NCI-H2171 (cell line): ENCODE data around the gene POLR3A.
"Not testable (repeated sequence)": the region's sequence is repeated elsewhere in the genome, so short reads cannot be mapped to it uniquely, and the experiment has no call there.

Source experiments
- DNase-seq: peaks from one replicate; lab custom pipeline; 2025; lab: John Stamatoyannopoulos, UW

The POLR3A gene

GRCh38 chr10:78029269-78030226 is at the start of gene POLR3A:
TSS of gene POLR3A (minus strand) at chr10:78029515. CDS start at chr10:78029407, 108 bp downstream.
- peak; percentile 87 for DNase-seq

DNA sequence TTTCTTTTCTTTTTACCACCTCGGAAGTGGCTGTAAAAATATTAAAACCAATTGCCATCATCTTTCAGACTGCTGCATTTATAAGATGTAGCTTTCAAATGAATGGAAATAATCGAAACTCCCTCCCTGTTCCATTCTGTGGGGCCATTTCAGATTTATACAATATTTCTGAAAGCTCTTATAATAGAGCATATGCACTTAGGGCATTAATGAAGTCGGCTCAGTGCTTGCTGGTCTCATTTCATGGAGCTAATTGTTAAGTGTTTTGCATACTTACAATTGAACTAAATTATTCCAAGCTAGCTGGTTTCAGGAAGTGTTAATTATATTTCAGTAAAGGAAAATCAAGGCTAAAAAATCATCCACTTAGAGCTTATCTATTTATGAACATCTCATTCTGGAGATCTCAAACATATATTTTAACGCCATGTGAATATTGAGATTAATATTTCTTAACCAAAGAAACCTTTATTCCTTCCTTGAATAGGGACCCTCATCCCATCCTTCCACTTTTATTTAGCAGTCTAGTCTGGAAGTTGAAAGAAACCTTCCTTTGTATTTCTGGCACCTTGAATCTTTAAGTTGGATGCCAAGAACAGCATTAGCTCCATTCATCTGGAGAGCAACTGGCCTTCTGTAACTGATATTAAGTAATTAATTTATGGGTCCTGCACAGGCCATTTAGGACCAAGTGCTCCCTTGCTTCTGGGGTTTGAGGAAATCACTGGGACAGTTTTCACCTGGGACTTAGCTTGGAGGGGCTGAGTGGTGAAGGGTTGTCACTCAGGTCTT is 49.4 kb upstream of the POLR3A start:
- no peak for DNase-seq

GRCh38 chr10:78075806-78076205 is 46.5 kb upstream of the POLR3A start:
- DNase-seq = not testable (repeated sequence)

GRCh38 chr10:78072504-78072903 is 43.2 kb upstream of the POLR3A start:
- DNase-seq = no peak

- DNase-seq = no peak
Observed at GRCh38 chr10:78071857-78072179, 42.5 kb upstream of the POLR3A start.

DNA sequence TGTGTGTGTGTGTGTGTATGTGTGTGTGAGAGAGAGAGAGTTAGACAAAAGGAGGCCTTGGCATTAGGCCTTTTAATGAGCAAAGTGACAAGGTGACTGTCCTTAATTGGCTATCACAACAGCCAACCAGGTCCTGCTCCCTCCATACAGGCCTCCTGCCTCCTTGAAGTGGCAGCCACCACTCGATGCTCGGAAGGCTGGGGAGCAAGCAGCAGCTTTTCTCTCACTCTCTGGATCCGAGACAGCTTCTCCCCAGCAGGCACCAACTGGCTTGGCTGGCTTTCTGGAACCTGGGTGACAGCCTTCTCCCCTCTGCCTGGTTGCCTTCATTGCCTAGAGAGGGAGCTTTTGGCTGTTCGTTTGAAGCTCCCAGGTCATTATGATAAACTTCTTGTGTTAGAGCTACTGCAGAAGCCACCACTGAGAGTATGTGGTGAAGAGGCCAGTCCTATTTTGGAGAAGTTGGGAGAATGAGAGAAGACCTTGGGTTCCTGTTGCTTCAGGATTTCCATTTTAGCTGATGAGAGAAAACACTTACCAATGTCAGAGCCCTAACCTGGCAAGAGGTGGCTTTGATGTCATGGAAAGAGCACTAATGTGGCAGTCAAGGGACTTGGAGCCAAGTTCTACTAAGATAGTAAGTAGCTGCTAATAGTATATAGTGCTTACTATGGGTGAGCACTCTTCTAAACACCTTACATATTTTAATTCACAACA is 42.0 kb upstream of the POLR3A start:
- no peak for DNase-seq

- DNase-seq = no peak
Observed at GRCh38 chr10:78070726-78071125, 41.4 kb upstream of the POLR3A start.

- DNase-seq = not testable (repeated sequence)
Observed at GRCh38 chr10:78070064-78070463, 40.7 kb upstream of the POLR3A start.

GRCh38 chr10:78069151-78069550 is 39.8 kb upstream of the POLR3A start:
- no peak for DNase-seq

- no peak for DNase-seq
Observed at GRCh38 chr10:78066728-78067430, 37.6 kb upstream of the POLR3A start.

DNA sequence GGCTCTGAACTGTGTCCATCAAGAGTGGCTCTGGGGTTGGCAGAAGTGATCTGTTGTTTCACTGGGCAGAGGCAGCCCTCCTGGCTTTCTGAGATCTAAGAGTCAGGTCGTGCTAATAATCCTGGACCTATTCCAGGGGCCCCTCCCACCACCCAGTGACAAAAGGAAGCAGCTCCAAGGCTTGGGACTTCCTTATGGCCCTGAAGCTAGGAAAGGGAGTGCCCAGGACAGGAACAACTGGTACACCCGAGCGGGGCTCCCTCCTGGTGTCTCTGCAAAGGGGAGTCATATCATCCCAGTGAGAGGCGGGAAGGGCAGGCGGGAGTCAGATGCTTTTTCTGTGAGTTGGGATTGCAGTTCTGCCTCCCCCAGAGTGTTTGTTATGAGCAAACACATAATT is 36.7 kb upstream of the POLR3A start:
- peak; percentile 6 for DNase-seq

- DNase-seq = peak; percentile 11
Observed at GRCh38 chr10:78065611-78066010, 36.3 kb upstream of the POLR3A start.

DNA sequence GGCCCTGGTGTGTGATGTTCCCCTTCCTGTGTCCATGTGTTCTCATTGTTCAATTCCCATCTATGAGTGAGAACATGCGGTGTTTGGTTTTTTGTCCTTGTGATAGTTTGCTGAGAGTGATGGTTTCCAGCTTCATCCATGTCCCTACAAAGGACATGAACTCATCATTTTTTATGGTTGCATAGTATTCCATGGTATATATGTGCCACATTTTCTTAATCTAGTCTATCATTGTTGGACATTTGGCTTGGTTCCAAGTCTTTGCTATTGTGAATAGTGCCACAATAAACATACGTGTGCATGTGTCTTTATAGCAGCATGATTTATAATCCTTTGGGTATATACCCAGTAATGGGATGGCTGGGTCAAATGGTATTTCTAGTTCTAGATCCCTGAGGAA is 35.6 kb upstream of the POLR3A start:
- DNase-seq = not testable (repeated sequence)

DNA sequence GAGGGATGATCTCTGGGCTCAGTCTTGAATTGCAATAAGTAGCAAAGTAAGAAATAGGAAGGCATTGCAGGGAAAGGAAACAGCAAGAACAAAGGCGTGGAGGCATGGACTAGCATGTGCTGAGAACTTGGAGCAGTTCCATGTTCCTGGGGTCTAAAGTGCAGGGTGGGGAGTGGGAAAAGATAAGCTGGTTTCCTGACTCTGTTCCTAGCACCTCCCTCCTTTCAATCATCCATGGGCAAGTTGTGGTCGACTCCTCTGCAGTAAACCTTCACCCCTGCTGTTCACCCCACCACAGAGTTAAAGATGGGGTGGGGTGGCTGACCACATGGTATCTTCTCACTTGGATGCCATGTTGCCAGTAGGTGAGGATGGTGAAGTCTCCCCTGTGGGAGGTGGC is 33.9 kb upstream of the POLR3A start:
- no peak for DNase-seq

GRCh38 chr10:78062296-78062695 is 33.0 kb upstream of the POLR3A start:
- DNase-seq = no peak

GRCh38 chr10:78059906-78060702 is 30.8 kb upstream of the POLR3A start:
- DNase-seq = peak; percentile 10

DNA sequence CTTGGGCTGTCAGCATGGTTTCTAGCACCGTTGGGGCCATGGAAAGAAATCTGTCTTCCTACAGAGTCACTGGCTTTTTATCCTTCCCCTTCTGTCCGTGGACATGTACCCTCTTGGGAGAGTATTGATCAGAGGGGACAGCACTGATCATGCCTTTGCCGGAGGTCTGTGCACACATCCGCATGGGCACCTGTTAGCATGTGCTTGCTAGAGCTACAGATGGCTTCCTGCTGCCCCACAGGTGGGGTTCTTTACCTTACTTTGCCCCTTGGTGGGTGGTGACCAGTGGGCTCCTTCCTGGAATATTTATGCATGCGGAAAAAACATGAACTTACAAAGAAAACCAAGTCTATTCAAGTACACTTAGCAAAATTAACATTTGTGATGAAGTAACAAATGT is 29.2 kb upstream of the POLR3A start:
- DNase-seq = no peak

- DNase-seq = no peak
Observed at GRCh38 chr10:78053211-78053868, 24.0 kb upstream of the POLR3A start.

GRCh38 chr10:78049851-78050250 is 20.5 kb upstream of the POLR3A start:
- no peak for DNase-seq

DNA sequence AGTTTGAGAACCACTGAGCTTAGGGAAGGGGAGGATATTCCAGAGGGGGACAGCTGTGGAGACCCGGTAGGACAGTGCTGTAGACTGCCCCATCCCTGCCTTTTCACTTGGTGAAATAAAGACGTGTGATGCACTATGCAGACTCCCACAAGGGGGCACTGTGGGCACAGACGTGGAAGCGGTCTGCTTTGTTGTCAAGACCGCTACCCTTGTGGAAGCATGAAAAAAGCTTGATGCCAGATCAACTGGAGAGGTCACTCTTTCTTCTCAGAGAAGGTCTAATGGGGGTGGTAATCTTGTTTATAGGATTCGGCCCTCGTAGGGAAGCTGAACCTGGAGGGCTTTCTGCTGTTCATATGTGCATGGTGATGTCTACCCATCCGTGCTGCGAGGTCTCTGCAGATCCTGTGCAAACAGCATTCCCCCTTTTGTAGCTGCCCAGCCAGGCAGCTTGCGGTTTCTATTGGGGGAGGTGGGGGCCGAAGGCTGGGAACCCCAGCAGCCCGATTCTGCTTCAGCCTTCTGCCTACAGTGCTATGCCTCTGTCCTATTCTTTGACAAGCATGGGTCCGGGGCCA is 18.1 kb upstream of the POLR3A start:
- peak; percentile 56 for DNase-seq
